RWPE1 (cell line): Measurements from ENCODE around the gene TCERG1L.

Experiments used
- CTCF ChIA-PET: fragments of 350-600 bp; sonication (Branson Sonifier 250); formaldehyde crosslinking; extraction: SDS; loops from one replicate; lab custom pipeline; 2021; lab: Yijun Ruan, JAX
- POLR2A ChIA-PET: fragments of 400-600 bp; formaldehyde crosslinking; extraction: SDS; loops from one replicate; lab custom pipeline; 2020; ENCODE audit warnings: antibody characterized with exemption; ENCODE audit not compliant: low non-redundant PET; lab: Yijun Ruan, JAX
- DNase-seq: peaks from one replicate; pipeline ENCODE4 v3.0.0; 2012; ENCODE audit warnings: low spot score
- H3K27ac ChIP-seq: fragments of 450-650 bp; 2 replicates; pipeline ENCODE4 v1.5.1; 2017
- CTCF ChIP-seq: fragments of 450-650 bp; conservative IDR thresholded peaks from 2 replicates; pipeline ENCODE4 v1.5.1; 2017; ENCODE audit warnings: low read depth, mild to moderate bottlenecking

Gene TCERG1L

GRCh38 chr10:131062621-131063260 lies 248.8 kb downstream of the TCERG1L start:
- no peak for TF ChIP-seq CTCF
- ChIA-PET POLR2A (no interaction called here), CTCF (no interaction called here)
- no peak for DNase-seq
- no peak overlapping the region for H3K27ac ChIP-seq

GRCh38 chr10:131061216-131061615 lies 250.3 kb downstream of the TCERG1L start:
- ChIA-PET POLR2A (no interaction called here), CTCF (no interaction called here)
- DNase-seq: no peak
- no peak for TF ChIP-seq CTCF
- no peak overlapping the region for H3K27ac ChIP-seq

- H3K27ac ChIP-seq: no peak overlapping the region
- ChIA-PET POLR2A (no interaction called here), CTCF (interaction anchor here (0.7 kb wide), 1 partner anchor 353 kb away, joined by 3 read pairs; no protein-coding TSS in a partner anchor)
- TF ChIP-seq CTCF: no peak
- DNase-seq: no peak
These were observed 251.6 kb downstream of the TCERG1L start for GRCh38 chr10:131059881-131060280.

GRCh38 chr10:131058799-131059198 lies 252.7 kb downstream of the TCERG1L start:
- no peak for DNase-seq
- no peak overlapping the region for H3K27ac ChIP-seq
- ChIA-PET POLR2A (no interaction called here), CTCF (no interaction called here)
- TF ChIP-seq CTCF: no peak

- H3K27ac ChIP-seq: no peak overlapping the region
- POLR2A ChIA-PET: no interaction called here
- DNase-seq: no peak
- CTCF ChIA-PET: no interaction called here
- no peak for TF ChIP-seq CTCF
These were observed 254.7 kb downstream of the TCERG1L start for GRCh38 chr10:131056781-131057180.

- no peak for TF ChIP-seq CTCF
- no peak for DNase-seq
- ChIA-PET POLR2A (no interaction called here), CTCF (no interaction called here)
- no peak overlapping the region for H3K27ac ChIP-seq
These were observed 255.4 kb downstream of the TCERG1L start for GRCh38 chr10:131056091-131056579.
